ENCODE measurements around the gene CGB7.
A peak's percentile ranks its signal among the peaks of the same experiment; 100 is the strongest.
"Not testable (repeated sequence)": the region's sequence is repeated elsewhere in the genome, so short reads cannot be mapped to it uniquely, and the experiment has no call there.

Gene CGB7

GRCh38 chr19:49056101-49056901 lies 1.2 kb downstream of the CGB7 start:
- TF ChIP-seq, protein P1, sequence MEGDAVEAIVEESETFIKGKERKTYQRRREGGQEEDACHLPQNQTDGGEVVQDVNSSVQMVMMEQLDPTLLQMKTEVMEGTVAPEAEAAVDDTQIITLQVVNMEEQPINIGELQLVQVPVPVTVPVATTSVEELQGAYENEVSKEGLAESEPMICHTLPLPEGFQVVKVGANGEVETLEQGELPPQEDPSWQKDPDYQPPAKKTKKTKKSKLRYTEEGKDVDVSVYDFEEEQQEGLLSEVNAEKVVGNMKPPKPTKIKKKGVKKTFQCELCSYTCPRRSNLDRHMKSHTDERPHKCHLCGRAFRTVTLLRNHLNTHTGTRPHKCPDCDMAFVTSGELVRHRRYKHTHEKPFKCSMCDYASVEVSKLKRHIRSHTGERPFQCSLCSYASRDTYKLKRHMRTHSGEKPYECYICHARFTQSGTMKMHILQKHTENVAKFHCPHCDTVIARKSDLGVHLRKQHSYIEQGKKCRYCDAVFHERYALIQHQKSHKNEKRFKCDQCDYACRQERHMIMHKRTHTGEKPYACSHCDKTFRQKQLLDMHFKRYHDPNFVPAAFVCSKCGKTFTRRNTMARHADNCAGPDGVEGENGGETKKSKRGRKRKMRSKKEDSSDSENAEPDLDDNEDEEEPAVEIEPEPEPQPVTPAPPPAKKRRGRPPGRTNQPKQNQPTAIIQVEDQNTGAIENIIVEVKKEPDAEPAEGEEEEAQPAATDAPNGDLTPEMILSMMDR (IDR thresholded peaks at IDR 0.05; ENCODE audit: insufficient read depth, low read length, missing control alignments), result peak; percentile 46
- ChIA-PET CTCF (interaction anchor here (0.7 to 4.4 kb wide), 10 partner anchors 9 to 170 kb away, joined by 3 to 26 read pairs (median 4); partner anchors contain the start of genes GYS1, KCNA7 and RUVBL2), POLR2A (interaction anchor here (0.6 to 1.6 kb wide), 5 partner anchors 9 to 64 kb away, joined by 4 to 5 read pairs (median 4); partner anchors contain the start of genes GYS1 and RUVBL2)
- no peak for DNase-seq (ENCODE audit: low read depth, low spot score)
- H3K4me3 ChIP-seq (ENCODE audit: low read depth, low read length), result peak overlapping the region; percentile 66

DNA sequence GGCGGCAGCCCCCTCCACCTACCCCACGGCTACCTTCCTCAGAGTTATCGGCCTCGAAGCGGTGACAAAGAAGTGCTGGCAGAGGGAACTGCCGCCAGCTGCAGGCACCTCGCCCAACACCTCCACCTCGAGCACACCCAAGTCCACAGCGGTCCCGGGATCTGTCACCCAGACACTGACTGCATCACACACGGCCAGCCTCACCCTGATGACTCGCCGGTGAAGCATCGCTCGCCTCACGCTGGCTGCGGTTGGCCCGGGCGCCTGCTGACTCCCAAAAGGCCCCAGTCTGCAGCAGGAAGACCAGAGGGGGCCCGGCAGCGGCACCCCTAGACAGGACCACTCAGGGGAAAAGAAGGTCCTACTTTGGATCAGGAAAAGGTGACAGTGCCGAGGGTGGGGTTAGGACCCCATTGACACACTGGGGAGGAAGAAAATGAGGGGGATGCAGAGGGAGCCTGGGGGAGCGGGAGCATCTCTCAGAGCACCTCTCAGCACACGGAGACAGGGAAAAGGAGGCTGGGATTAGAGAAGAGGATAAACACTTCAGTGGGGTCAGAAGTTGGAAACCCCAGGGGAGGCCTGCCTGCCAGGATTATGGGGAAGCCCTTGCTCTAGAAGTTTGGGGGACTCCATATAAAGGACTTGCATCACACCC lies 7.0 kb downstream of the CGB7 start:
- POLR2A ChIA-PET; DNase-seq (ENCODE audit: low read depth, low spot score); CTCF ChIA-PET; H3K4me3 ChIP-seq (ENCODE audit: low read depth, low read length): not testable (repeated sequence)

- POLR2A ChIA-PET; CTCF ChIA-PET; DNase-seq (ENCODE audit: low read depth, low spot score): not testable (repeated sequence)
Measured at GRCh38 chr19:49049834-49050233, 7.7 kb downstream of the CGB7 start.

GRCh38 chr19:49049011-49049410 lies 8.5 kb downstream of the CGB7 start, which contains the start of gene CGB8:
CGB8 (minus strand) TSS chr19:49049111; CDS start chr19:49048739, 372 bp downstream.
- POLR2A ChIA-PET; CTCF ChIA-PET; H3K4me3 ChIP-seq (ENCODE audit: low read depth, low read length); DNase-seq (ENCODE audit: low read depth, low spot score): not testable (repeated sequence)

More at GRCh38 chr19:49049834-49050233, 7.7 kb downstream of the CGB7 start:
- H3K4me3 ChIP-seq (ENCODE audit: low read depth, low read length), result not testable (repeated sequence)

DNA sequence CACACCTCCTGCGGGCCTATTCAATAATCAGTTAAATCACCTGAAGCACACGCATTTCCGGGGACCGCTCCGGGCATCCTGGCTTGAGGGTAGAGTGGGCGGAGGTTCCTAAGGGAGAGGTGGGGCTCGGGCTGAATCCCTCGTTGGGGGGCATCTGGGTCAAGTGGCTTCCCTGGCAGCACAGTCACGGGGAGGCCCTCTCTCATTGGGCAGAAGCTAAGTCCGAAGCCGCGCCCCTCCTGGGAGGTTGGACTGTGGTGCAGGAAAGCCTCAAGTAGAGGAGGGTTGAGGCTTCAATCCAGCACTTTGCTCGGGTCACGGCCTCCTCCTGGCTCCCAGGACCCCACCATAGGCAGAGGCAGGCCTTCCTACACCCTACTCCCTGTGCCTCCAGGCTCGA lies 14.0 kb downstream of the CGB7 start, which contains the start of gene CGB5:
Gene CGB5, plus strand, starts transcription at position 301 of the 400 bp plus-strand sequence. CDS start 362 bp downstream, outside the sequence.
- H3K4me3 ChIP-seq (ENCODE audit: low read depth, low read length); POLR2A ChIA-PET; CTCF ChIA-PET; DNase-seq (ENCODE audit: low read depth, low spot score): not testable (repeated sequence)

DNA sequence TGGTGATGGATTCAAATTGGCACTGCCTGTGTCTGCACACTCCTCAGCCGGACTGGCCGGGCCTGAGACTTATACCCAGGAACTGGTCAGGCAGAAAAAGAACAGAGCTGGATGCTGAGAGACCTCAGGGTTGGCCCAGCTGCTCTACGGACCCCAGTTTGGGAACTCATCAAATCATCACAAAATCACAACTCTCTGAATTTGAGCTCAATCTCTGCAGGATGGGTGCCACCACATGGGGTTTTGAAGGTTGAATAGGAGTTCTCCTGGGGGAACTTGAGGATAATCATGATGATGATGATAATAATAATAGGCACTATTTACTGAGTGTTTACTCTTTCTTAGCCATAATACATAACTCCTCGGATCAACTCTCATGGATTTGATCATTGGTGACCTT lies 14.9 kb downstream of the CGB7 start:
- H3K4me3 ChIP-seq (ENCODE audit: low read depth, low read length); DNase-seq (ENCODE audit: low read depth, low spot score); CTCF ChIA-PET; POLR2A ChIA-PET: not testable (repeated sequence)

- TF ChIP-seq, protein P1 (IDR thresholded peaks at IDR 0.05; ENCODE audit: insufficient read depth, low read length, missing control alignments), result no peak
- H3K4me3 ChIP-seq (ENCODE audit: low read depth, low read length), result no peak overlapping the region
- DNase-seq (ENCODE audit: low read depth, low spot score), result no peak
- CTCF ChIA-PET, result no interaction called here
- POLR2A ChIA-PET, result no interaction called here
Measured at GRCh38 chr19:49042177-49042576, 15.4 kb downstream of the CGB7 start.

- DNase-seq (ENCODE audit: low read depth, low spot score); H3K4me3 ChIP-seq (ENCODE audit: low read depth, low read length); POLR2A ChIA-PET: not testable (repeated sequence)
- CTCF ChIA-PET, result interaction anchor here (0.7 to 1.1 kb wide), 2 partner anchors 40 to 272 kb away, joined by 3 to 4 read pairs; no protein-coding TSS in a partner anchor
Measured at GRCh38 chr19:49039736-49040135, 17.8 kb downstream of the CGB7 start.

GRCh38 chr19:49038557-49039276 lies 18.8 kb downstream of the CGB7 start:
- H3K4me3 ChIP-seq (ENCODE audit: low read depth, low read length); POLR2A ChIA-PET: not testable (repeated sequence)
- DNase-seq (ENCODE audit: low read depth, low spot score), result peak; percentile 33
- CTCF ChIA-PET, result interaction anchor here (0.7 to 1.2 kb wide), 2 partner anchors 50 to 271 kb away, joined by 3 read pairs; no protein-coding TSS in a partner anchor

DNA sequence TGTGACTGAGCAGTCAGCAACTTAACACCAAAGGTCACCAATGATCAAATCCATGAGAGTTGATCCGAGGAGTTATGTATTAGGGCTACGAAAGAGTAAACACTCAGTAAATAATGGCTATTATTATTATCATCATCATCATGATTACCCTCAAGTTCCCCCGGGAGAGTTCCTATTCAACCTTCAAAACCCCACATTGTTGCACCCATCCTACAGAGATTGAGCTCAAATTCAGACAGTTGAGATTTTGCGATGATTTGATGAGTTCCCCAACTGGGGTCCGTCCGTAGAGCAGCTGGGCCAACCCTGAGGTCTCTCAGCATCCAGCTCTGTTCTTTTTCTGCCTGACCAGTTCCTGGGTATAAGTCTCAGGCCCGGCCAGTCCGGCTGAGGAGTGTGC lies 19.4 kb downstream of the CGB7 start:
- DNase-seq (ENCODE audit: low read depth, low spot score); H3K4me3 ChIP-seq (ENCODE audit: low read depth, low read length); POLR2A ChIA-PET: not testable (repeated sequence)
- CTCF ChIA-PET, result interaction anchor here (1.2 kb wide), 1 partner anchor 49 kb away, joined by 3 read pairs; no protein-coding TSS in a partner anchor

All from AG04449 (cell line).